Adrenal gland (tissue), 5 donors: ENCODE measurements around the gene KDR.

Experiments used
- CTCF ChIP-seq, 6 experiments: fragments of 450-650 bp in 4 of 6; fragments of 200-600 bp in 2 of 6; sonication (generic) in 1 of 6; IDR thresholded peaks; 1 replicate in 5 of 6; 2 replicates in 1 of 6; pipeline versions ENCODE4 v1.5.1 to v1.8.0; 2016 to 2021; ENCODE audit warnings: antibody characterized with exemption in 6 of 6, mild to moderate bottlenecking in 2 of 6, moderate library complexity in 1 of 6
- POLR2A ChIP-seq, 2 donors: fragments of 450-650 bp; IDR thresholded peaks; one replicate each; pipeline ENCODE4 v1.6.1; 2017; ENCODE audit warnings: antibody characterized with exemption in 2 of 2, mild to moderate bottlenecking in 2 of 2, moderate library complexity in 1 of 2
- donor health status: DM: no; HTN: no; CAD: no.

DNA sequence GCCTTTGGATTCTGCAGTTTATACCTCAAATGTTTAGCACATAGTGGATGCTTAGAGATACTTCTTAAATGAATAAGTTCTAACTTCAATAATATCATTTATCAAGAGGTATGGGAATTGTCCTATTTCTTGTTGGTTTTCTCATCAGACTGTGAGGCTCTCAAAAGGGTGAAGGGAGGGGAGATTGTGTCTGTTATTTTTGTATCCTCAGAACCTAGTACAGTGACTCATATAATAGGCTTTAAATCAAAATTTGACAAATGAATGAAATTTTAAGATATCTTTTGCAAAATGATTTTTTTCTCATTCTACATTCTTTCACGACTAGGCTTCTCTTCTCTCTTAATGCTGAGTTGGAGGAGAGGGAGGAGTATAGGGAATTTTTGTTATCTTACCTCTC is 89.5 kb downstream of the KDR start:
- TF ChIP-seq CTCF (IDR thresholded peaks at IDR 0.05) = no peak
- no peak for TF ChIP-seq POLR2A (IDR thresholded peaks at IDR 0.05)
